PC-9 (cell line): ENCODE measurements around the gene JMJD1C.

Experiments
- CTCF ChIP-seq: fragments of 200-600 bp; sonication (generic); conservative IDR thresholded peaks from 2 replicates; pipeline ENCODE4 v1.6.1; 2017; ENCODE audit warnings: mixed run types, antibody characterized with exemption, mild to moderate bottlenecking, moderate library complexity
- EZH2 ChIP-seq: fragments of 200-600 bp; sonication (generic); IDR thresholded peaks from 2 replicates; pipeline ENCODE4 v1.8.0; 2017; ENCODE audit warnings: antibody characterized with exemption, low read depth

GRCh38 chr10:63407136-63407662, 58.6 kb downstream of the JMJD1C start:
- TF ChIP-seq CTCF: no peak
- TF ChIP-seq EZH2: no peak
